ENCODE results near the gene CYTH1. TPM values are rescaled to one million over a fixed set of nuclear protein-coding genes. Genes with fewer than 3 reads are reported as not detected.

CYTH1 gene
- total RNA-seq, 1 donor from 2014 or later, result 35.5 TPM

- no peak for TF ChIP-seq CTCF (IDR thresholded peaks at IDR 0.05; ENCODE audit: insufficient read depth, low read length, severe bottlenecking)
- no peaks in the 10 kb centered on the region for H3K27me3 ChIP-seq (ENCODE audit: control insufficient read depth, insufficient read depth, low read length)
- no peak for FAIRE-seq
- peaks cover 34% of the 10 kb centered on the region for H3K36me3 ChIP-seq (ENCODE audit: control insufficient read depth, insufficient read depth, low read length)
- no peak overlapping the region for H3K4me3 ChIP-seq (ENCODE audit: low read depth, low read length)
- DNase-seq (ENCODE audit: low read depth), result no peak
Observed at GRCh38 chr17:78675836-78676235, 106.2 kb downstream of the CYTH1 start.

DNA sequence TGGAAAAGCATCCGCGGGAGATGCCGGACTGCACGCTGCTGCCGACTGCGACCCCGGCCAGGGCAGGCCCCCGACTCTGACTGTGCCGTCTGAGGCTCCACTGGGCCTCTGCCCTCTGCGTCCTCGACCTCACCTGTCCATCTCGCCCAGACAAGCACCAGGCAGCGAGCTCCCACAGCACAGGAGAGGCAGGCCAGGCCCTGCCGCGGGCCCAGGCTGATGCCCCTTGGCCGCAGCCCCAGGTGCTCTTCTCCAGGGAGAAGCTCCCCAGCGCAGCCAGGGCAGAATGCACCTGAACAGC, 106.8 kb downstream of the CYTH1 start:
- FAIRE-seq, result no peak

DNA sequence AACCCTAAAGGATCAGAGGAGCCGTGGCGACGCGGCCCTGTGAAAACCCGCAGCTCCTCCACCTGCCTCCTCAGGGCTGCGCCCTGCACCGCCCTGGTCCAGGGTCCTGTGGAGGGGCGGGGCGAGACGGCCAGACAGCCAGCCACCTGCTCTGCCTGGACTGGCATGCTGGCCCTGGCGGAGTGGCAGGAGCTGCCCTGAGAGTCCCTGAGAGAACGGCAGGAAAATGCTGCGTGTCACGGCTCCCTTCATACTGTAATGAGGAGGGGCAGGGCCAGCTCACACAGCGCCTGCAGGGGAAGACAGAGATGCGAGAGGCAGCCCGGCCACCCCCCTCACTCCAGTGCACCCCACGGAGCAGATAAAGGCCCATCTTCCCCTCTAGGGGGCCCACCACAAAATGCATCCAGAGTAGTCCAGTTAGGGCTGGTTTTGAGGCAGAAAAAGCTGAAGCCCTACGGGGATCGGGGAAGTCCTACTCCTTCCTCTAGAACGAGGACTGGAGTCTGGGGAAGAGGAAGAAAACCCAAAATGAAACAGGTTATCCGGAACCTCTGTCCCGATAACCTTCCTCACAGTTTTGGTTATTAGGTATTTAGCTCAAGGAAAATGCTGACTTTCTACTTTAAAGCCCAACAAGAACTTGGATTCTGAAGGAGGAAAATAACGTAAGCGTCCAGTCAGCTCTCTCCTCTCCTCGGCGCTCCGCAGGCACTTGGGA, 107.3 kb downstream of the CYTH1 start:
- FAIRE-seq, result no peak
- H3K27me3 ChIP-seq (ENCODE audit: control insufficient read depth, insufficient read depth, low read length), result no peaks in the 10 kb centered on the region
- no peak for DNase-seq (ENCODE audit: low read depth)
- peaks cover 32% of the 10 kb centered on the region for H3K36me3 ChIP-seq (ENCODE audit: control insufficient read depth, insufficient read depth, low read length)
- TF ChIP-seq CTCF (IDR thresholded peaks at IDR 0.05; ENCODE audit: insufficient read depth, low read length, severe bottlenecking), result no peak
- no peak overlapping the region for H3K4me3 ChIP-seq (ENCODE audit: low read depth, low read length)

More for the DNA sequence above, 106.8 kb downstream of the CYTH1 start:
- no peak for TF ChIP-seq CTCF (IDR thresholded peaks at IDR 0.05; ENCODE audit: insufficient read depth, low read length, severe bottlenecking)
- Histone ChIP-seq H3K27me3 (ENCODE audit: control insufficient read depth, insufficient read depth, low read length) (no peaks in the 10 kb centered on the region), H3K36me3 (ENCODE audit: control insufficient read depth, insufficient read depth, low read length) (peaks cover 34% of the 10 kb centered on the region), H3K4me3 (ENCODE audit: low read depth, low read length) (no peak overlapping the region)
- DNase-seq (ENCODE audit: low read depth), result no peak

- TF ChIP-seq CTCF (IDR thresholded peaks at IDR 0.05; ENCODE audit: insufficient read depth, low read length, severe bottlenecking), result no peak
- peaks cover 29% of the 10 kb centered on the region for H3K36me3 ChIP-seq (ENCODE audit: control insufficient read depth, insufficient read depth, low read length)
- H3K27me3 ChIP-seq (ENCODE audit: control insufficient read depth, insufficient read depth, low read length), result no peaks in the 10 kb centered on the region
- FAIRE-seq (no peak), DNase-seq (ENCODE audit: low read depth) (no peak)
- no peak overlapping the region for H3K4me3 ChIP-seq (ENCODE audit: low read depth, low read length)
Observed at GRCh38 chr17:78674156-78674555, 107.9 kb downstream of the CYTH1 start.

- no peak for TF ChIP-seq CTCF (IDR thresholded peaks at IDR 0.05; ENCODE audit: insufficient read depth, low read length, severe bottlenecking)
- DNase-seq (ENCODE audit: low read depth) (no peak), FAIRE-seq (no peak)
- Histone ChIP-seq H3K36me3 (ENCODE audit: control insufficient read depth, insufficient read depth, low read length) (peaks cover 28% of the 10 kb centered on the region), H3K27me3 (ENCODE audit: control insufficient read depth, insufficient read depth, low read length) (no peaks in the 10 kb centered on the region), H3K4me3 (ENCODE audit: low read depth, low read length) (no peak overlapping the region)
Observed at GRCh38 chr17:78673395-78673794, 108.7 kb downstream of the CYTH1 start.

GRCh38 chr17:78672871-78673371, 109.2 kb downstream of the CYTH1 start:
- peaks cover 26% of the 10 kb centered on the region for H3K36me3 ChIP-seq (ENCODE audit: control insufficient read depth, insufficient read depth, low read length)
- no peak for DNase-seq (ENCODE audit: low read depth)

More at GRCh38 chr17:78672871-78673371, 109.2 kb downstream of the CYTH1 start:
- Histone ChIP-seq H3K27me3 (ENCODE audit: control insufficient read depth, insufficient read depth, low read length) (no peaks in the 10 kb centered on the region), H3K4me3 (ENCODE audit: low read depth, low read length) (no peak overlapping the region)
- no peak for TF ChIP-seq CTCF (IDR thresholded peaks at IDR 0.05; ENCODE audit: insufficient read depth, low read length, severe bottlenecking)
- FAIRE-seq, result no peak
